IPS DF 6.9 (cell line): Measurements from ENCODE around the gene DBR1.

Experiments used
- DNase-seq: peaks from one replicate; pipeline ENCODE4 v3.0.0-alpha.2; 2013; ENCODE audit warnings: low read depth, low spot score
- H3K27ac ChIP-seq: one replicate; pipeline ENCODE4 v1.5.1; 2013; ENCODE audit warnings: low read length, control low read depth
- H3K27me3 ChIP-seq: 2 replicates; pipeline ENCODE4 v1.6.1; 2013; ENCODE audit warnings: mild to moderate bottlenecking, low read length; ENCODE audit not compliant: control insufficient read depth, insufficient read depth
- H3K36me3 ChIP-seq: 2 replicates; pipeline ENCODE4 v1.6.1; 2013; ENCODE audit warnings: low read length; ENCODE audit not compliant: control insufficient read depth, insufficient read depth
- H3K4me1 ChIP-seq: 2 replicates; pipeline ENCODE4 v1.6.1; 2013; ENCODE audit warnings: low read length; ENCODE audit not compliant: control insufficient read depth, insufficient read depth
- H3K4me3 ChIP-seq: 2 replicates; pipeline ENCODE4 v1.5.1; 2013; ENCODE audit warnings: mild to moderate bottlenecking, low read length
- H3K9me3 ChIP-seq: 2 replicates; pipeline ENCODE4 v1.6.1; 2013; ENCODE audit warnings: low read length, inconsistent platforms; ENCODE audit not compliant: control insufficient read depth, insufficient read depth
- WGBS: extraction: QIAGEN DNeasy Blood & Tissue Kit; methylation state at CpG from one replicate; pipeline ENCODE4 v1.1.7; 2013; ENCODE audit warnings: mixed read lengths, missing lambda C conversion rate; ENCODE audit not compliant: insufficient read length, insufficient coverage; 5-methylcytosine and 5-hydroxymethylcytosine counted together

DBR1 gene

GRCh38 chr3:138125548-138126221, 49.0 kb downstream of the DBR1 start:
- Histone ChIP-seq H3K27me3 (no peaks in the 10 kb centered on the region), H3K4me3 (no peak overlapping the region), H3K27ac (no peak overlapping the region), H3K36me3 (no peaks in the 10 kb centered on the region), H3K4me1 (no peaks in the 10 kb centered on the region), H3K9me3 (no peaks in the 10 kb centered on the region; the same call in 1 of the 2 replicates)
- DNase-seq, result no peak
- no CpG with 5 or more reads among the region's 5 CpGs for WGBS

- no CpG with 5 or more reads among the region's 10 CpGs for WGBS
- Histone ChIP-seq H3K4me3 (no peak overlapping the region), H3K27me3 (no peaks in the 10 kb centered on the region), H3K4me1 (no peaks in the 10 kb centered on the region), H3K9me3 (no peaks in the 10 kb centered on the region; the same call in 1 of the 2 replicates), H3K27ac (no peak overlapping the region), H3K36me3 (no peaks in the 10 kb centered on the region)
- no peak for DNase-seq
Observed at GRCh38 chr3:138124706-138125355, 49.9 kb downstream of the DBR1 start.

- no peak overlapping the region for H3K27ac ChIP-seq
- H3K4me3 ChIP-seq, result no peak overlapping the region
Observed at GRCh38 chr3:138124188-138124587, 50.5 kb downstream of the DBR1 start.

GRCh38 chr3:138119423-138119766, 55.3 kb downstream of the DBR1 start:
- Histone ChIP-seq H3K27ac (no peak overlapping the region), H3K9me3 (no peaks in the 10 kb centered on the region), H3K4me1 (no peaks in the 10 kb centered on the region; the same call in 1 of the 2 replicates), H3K4me3 (no peak overlapping the region), H3K36me3 (no peaks in the 10 kb centered on the region), H3K27me3 (no peaks in the 10 kb centered on the region)
- DNase-seq, result no peak
- no CpG with 5 or more reads among the region's 4 CpGs for whole genome bisulfite sequencing

More at GRCh38 chr3:138124188-138124587, 50.5 kb downstream of the DBR1 start:
- H3K4me1 ChIP-seq, result no peaks in the 10 kb centered on the region
- H3K27me3 ChIP-seq, result no peaks in the 10 kb centered on the region
- H3K36me3 ChIP-seq, result no peaks in the 10 kb centered on the region
- DNase-seq, result no peak
- H3K9me3 ChIP-seq, result no peaks in the 10 kb centered on the region; the same call in 1 of the 2 replicates
- WGBS, result no CpG with 5 or more reads among the region's 6 CpGs

- WGBS, result no CpG with 5 or more reads among the region's 8 CpGs
- DNase-seq, result peak; percentile 82
Observed at GRCh38 chr3:138118612-138119422, 55.9 kb downstream of the DBR1 start.

GRCh38 chr3:138114988-138115971, 59.4 kb downstream of the DBR1 start, which contains the start of gene DZIP1L:
Gene DZIP1L (minus strand): TSS chr3:138115608. CDS start chr3:138103971, 11,637 bp downstream.
- Histone ChIP-seq H3K36me3 (no peaks in the 10 kb centered on the region), H3K27ac (no peak within 1 kb of the TSS)
- no CpG with 5 or more reads among the region's 86 CpGs for WGBS

More at GRCh38 chr3:138118612-138119422, 55.9 kb downstream of the DBR1 start:
- Histone ChIP-seq H3K36me3 (no peaks in the 10 kb centered on the region), H3K4me3 (no peak overlapping the region), H3K4me1 (peaks cover 3% of the 10 kb centered on the region), H3K27ac (no peak overlapping the region), H3K9me3 (no peaks in the 10 kb centered on the region), H3K27me3 (no peaks in the 10 kb centered on the region)

GRCh38 chr3:138114431-138114918, 60.2 kb downstream of the DBR1 start:
- H3K4me1 ChIP-seq, result peaks cover 5% of the 10 kb centered on the region
- H3K36me3 ChIP-seq, result no peaks in the 10 kb centered on the region
- no peak for DNase-seq
- no CpG with 5 or more reads among the region's 9 CpGs for WGBS
- no peaks in the 10 kb centered on the region for H3K9me3 ChIP-seq
- H3K27ac ChIP-seq, result no peak overlapping the region
- H3K27me3 ChIP-seq, result no peaks in the 10 kb centered on the region
- peak overlapping the region; percentile 79; the same call in 1 of the 2 replicates for H3K4me3 ChIP-seq

More at GRCh38 chr3:138114988-138115971, 59.4 kb downstream of the DBR1 start, which contains the start of gene DZIP1L:
- Histone ChIP-seq H3K9me3 (no peaks in the 10 kb centered on the region), H3K4me1 (peaks cover 5% of the 10 kb centered on the region), H3K27me3 (no peaks in the 10 kb centered on the region), H3K4me3 (peak within 1 kb of the TSS; percentile 79)
- DNase-seq, result no peak

- WGBS, result no CpG with 5 or more reads among the region's 1 CpG
- Histone ChIP-seq H3K4me3 (no peak overlapping the region), H3K27ac (no peak overlapping the region)
Observed at GRCh38 chr3:138113326-138113725, 61.4 kb downstream of the DBR1 start.

GRCh38 chr3:138112362-138112761, 62.4 kb downstream of the DBR1 start:
- no CpG with 5 or more reads among the region's 8 CpGs for WGBS
- DNase-seq, result no peak

More at GRCh38 chr3:138113326-138113725, 61.4 kb downstream of the DBR1 start:
- DNase-seq, result no peak
- Histone ChIP-seq H3K27me3 (no peaks in the 10 kb centered on the region), H3K9me3 (no peaks in the 10 kb centered on the region), H3K36me3 (no peaks in the 10 kb centered on the region), H3K4me1 (peaks cover 5% of the 10 kb centered on the region)

More at GRCh38 chr3:138112362-138112761, 62.4 kb downstream of the DBR1 start:
- Histone ChIP-seq H3K9me3 (no peaks in the 10 kb centered on the region), H3K27me3 (no peaks in the 10 kb centered on the region), H3K4me3 (no peak overlapping the region), H3K4me1 (peaks cover 5% of the 10 kb centered on the region), H3K36me3 (no peaks in the 10 kb centered on the region), H3K27ac (no peak overlapping the region)
